ENCODE data around the gene WNT6. TPM values are rescaled to one million over a fixed set of nuclear protein-coding genes. Genes with fewer than 3 reads are reported as not detected.

The WNT6 gene
- total and polyA plus RNA-seq, 2 of the 8 experiments (the other 6 are each of a cell fraction or from before 2014, with no cell fraction given), result not detected

DNA sequence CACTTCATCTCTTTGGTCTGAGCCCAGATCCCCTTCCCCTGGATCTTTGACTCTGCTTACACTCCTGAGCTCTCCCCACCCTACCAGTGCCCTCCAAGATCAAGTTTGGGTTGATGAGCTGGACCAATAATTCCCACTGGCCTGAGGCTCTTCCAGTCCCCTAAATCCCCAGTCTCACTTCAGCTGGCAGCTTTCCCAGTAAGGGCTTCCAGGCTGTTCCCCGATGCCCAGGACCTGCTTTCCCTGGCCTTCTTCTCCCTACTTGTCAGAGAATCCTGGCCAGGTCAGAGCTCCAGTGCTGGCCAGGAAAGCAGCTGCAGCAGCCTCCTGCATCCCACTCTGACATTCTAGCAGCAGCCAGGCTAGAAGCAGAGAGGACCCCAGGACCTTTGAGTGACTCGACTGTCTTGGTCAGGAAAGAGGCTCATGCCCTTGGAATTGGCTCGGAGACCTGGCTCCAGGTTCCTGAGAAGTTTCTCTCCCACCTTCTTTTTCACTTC, 3.5 kb downstream of the WNT6 start (continued):
- TF ChIP-seq, protein P1, sequence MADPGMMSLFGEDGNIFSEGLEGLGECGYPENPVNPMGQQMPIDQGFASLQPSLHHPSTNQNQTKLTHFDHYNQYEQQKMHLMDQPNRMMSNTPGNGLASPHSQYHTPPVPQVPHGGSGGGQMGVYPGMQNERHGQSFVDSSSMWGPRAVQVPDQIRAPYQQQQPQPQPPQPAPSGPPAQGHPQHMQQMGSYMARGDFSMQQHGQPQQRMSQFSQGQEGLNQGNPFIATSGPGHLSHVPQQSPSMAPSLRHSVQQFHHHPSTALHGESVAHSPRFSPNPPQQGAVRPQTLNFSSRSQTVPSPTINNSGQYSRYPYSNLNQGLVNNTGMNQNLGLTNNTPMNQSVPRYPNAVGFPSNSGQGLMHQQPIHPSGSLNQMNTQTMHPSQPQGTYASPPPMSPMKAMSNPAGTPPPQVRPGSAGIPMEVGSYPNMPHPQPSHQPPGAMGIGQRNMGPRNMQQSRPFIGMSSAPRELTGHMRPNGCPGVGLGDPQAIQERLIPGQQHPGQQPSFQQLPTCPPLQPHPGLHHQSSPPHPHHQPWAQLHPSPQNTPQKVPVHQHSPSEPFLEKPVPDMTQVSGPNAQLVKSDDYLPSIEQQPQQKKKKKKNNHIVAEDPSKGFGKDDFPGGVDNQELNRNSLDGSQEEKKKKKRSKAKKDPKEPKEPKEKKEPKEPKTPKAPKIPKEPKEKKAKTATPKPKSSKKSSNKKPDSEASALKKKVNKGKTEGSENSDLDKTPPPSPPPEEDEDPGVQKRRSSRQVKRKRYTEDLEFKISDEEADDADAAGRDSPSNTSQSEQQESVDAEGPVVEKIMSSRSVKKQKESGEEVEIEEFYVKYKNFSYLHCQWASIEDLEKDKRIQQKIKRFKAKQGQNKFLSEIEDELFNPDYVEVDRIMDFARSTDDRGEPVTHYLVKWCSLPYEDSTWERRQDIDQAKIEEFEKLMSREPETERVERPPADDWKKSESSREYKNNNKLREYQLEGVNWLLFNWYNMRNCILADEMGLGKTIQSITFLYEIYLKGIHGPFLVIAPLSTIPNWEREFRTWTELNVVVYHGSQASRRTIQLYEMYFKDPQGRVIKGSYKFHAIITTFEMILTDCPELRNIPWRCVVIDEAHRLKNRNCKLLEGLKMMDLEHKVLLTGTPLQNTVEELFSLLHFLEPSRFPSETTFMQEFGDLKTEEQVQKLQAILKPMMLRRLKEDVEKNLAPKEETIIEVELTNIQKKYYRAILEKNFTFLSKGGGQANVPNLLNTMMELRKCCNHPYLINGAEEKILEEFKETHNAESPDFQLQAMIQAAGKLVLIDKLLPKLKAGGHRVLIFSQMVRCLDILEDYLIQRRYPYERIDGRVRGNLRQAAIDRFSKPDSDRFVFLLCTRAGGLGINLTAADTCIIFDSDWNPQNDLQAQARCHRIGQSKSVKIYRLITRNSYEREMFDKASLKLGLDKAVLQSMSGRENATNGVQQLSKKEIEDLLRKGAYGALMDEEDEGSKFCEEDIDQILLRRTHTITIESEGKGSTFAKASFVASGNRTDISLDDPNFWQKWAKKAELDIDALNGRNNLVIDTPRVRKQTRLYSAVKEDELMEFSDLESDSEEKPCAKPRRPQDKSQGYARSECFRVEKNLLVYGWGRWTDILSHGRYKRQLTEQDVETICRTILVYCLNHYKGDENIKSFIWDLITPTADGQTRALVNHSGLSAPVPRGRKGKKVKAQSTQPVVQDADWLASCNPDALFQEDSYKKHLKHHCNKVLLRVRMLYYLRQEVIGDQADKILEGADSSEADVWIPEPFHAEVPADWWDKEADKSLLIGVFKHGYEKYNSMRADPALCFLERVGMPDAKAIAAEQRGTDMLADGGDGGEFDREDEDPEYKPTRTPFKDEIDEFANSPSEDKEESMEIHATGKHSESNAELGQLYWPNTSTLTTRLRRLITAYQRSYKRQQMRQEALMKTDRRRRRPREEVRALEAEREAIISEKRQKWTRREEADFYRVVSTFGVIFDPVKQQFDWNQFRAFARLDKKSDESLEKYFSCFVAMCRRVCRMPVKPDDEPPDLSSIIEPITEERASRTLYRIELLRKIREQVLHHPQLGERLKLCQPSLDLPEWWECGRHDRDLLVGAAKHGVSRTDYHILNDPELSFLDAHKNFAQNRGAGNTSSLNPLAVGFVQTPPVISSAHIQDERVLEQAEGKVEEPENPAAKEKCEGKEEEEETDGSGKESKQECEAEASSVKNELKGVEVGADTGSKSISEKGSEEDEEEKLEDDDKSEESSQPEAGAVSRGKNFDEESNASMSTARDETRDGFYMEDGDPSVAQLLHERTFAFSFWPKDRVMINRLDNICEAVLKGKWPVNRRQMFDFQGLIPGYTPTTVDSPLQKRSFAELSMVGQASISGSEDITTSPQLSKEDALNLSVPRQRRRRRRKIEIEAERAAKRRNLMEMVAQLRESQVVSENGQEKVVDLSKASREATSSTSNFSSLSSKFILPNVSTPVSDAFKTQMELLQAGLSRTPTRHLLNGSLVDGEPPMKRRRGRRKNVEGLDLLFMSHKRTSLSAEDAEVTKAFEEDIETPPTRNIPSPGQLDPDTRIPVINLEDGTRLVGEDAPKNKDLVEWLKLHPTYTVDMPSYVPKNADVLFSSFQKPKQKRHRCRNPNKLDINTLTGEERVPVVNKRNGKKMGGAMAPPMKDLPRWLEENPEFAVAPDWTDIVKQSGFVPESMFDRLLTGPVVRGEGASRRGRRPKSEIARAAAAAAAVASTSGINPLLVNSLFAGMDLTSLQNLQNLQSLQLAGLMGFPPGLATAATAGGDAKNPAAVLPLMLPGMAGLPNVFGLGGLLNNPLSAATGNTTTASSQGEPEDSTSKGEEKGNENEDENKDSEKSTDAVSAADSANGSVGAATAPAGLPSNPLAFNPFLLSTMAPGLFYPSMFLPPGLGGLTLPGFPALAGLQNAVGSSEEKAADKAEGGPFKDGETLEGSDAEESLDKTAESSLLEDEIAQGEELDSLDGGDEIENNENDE (IDR thresholded peaks at IDR 0.05; ENCODE audit: insufficient replicate concordance, low read length), result no peak
- no peak for TF ChIP-seq CHD1 (IDR thresholded peaks at IDR 0.05; ENCODE audit: low read depth, low read length)
- no peak for TF ChIP-seq SP1 (IDR thresholded peaks at IDR 0.05; ENCODE audit: low read depth, low read length)
- TF ChIP-seq TAF7 (optimal IDR thresholded peaks at IDR 0.05; ENCODE audit: borderline replicate concordance, low read depth, low read length), result no peak
- TF ChIP-seq EP300 (IDR thresholded peaks at IDR 0.05; ENCODE audit: borderline replicate concordance in 1 of 2, low read depth in 2 of 2, low read length in 2 of 2), result no peak
- no peak for TF ChIP-seq RBBP5 (IDR thresholded peaks at IDR 0.05; ENCODE audit: borderline replicate concordance, low read depth, low read length)
